Glutamatergic neuron (in vitro differentiated cells): Measurements from ENCODE around the gene RAD51B. TPM values are rescaled to one million over a fixed set of nuclear protein-coding genes. Genes with fewer than 3 reads are reported as not detected.

ENCODE experiments used
- DNase-seq: peaks from one replicate; pipeline ENCODE4 v3.0.0; 2022
- H3K27ac Mint-ChIP-seq: one replicate; pipeline ENCODE4 v1.8.0; 2020; ENCODE audit warnings: mild to moderate bottlenecking, mixed read lengths, inconsistent platforms; ENCODE audit not compliant: unreplicated experiment
- H3K27me3 Mint-ChIP-seq: one replicate; pipeline ENCODE4 v1.8.0; 2020; ENCODE audit warnings: mild to moderate bottlenecking, moderate library complexity, mixed read lengths, inconsistent platforms; ENCODE audit not compliant: unreplicated experiment
- H3K36me3 Mint-ChIP-seq: one replicate; pipeline ENCODE4 v1.8.0; 2020; ENCODE audit warnings: mild to moderate bottlenecking, mixed read lengths, inconsistent platforms; ENCODE audit not compliant: unreplicated experiment
- H3K4me1 Mint-ChIP-seq: one replicate; pipeline ENCODE4 v1.8.0; 2020; ENCODE audit warnings: mild to moderate bottlenecking, low read depth, mixed read lengths, inconsistent platforms; ENCODE audit not compliant: unreplicated experiment
- H3K4me3 Mint-ChIP-seq: one replicate; pipeline ENCODE4 v1.8.0; 2020; ENCODE audit warnings: mild to moderate bottlenecking, mixed read lengths, inconsistent platforms; ENCODE audit not compliant: unreplicated experiment
- H3K9me3 Mint-ChIP-seq: one replicate; pipeline ENCODE4 v1.8.0; 2020; ENCODE audit warnings: mild to moderate bottlenecking, moderate library complexity, mixed read lengths, inconsistent platforms; ENCODE audit not compliant: unreplicated experiment
- total RNA-seq: library from RNA; stranded (reverse); fragmentation: NEBNext Ultra II Directional; extraction: Animal tissue kit (Norgen Biotek cat#: 25700); gene quantifications from one replicate; pipeline ENCODE4 v1.2.1, GENCODE V29; 2021; ENCODE audit not compliant: unreplicated experiment
- TF ChIP-seq, protein P1 (sequence below): fragments of 200-600 bp; sonication (generic); IDR thresholded peaks from one replicate; pipeline ENCODE4 v1.5.0; 2021; ENCODE audit not compliant: partially characterized antibody, unreplicated experiment

The RAD51B gene
- total RNA-seq, 1 donor from 2014 or later, result 9.7 TPM

GRCh38 chr14:68623826-68624225 is 804.2 kb downstream of the RAD51B start:
- H3K27ac Mint-ChIP-seq, result no peak overlapping the region
- H3K4me1 Mint-ChIP-seq, result peaks cover 2% of the 10 kb centered on the region
- H3K9me3 Mint-ChIP-seq, result peaks cover 1% of the 10 kb centered on the region
- TF ChIP-seq, protein P1, sequence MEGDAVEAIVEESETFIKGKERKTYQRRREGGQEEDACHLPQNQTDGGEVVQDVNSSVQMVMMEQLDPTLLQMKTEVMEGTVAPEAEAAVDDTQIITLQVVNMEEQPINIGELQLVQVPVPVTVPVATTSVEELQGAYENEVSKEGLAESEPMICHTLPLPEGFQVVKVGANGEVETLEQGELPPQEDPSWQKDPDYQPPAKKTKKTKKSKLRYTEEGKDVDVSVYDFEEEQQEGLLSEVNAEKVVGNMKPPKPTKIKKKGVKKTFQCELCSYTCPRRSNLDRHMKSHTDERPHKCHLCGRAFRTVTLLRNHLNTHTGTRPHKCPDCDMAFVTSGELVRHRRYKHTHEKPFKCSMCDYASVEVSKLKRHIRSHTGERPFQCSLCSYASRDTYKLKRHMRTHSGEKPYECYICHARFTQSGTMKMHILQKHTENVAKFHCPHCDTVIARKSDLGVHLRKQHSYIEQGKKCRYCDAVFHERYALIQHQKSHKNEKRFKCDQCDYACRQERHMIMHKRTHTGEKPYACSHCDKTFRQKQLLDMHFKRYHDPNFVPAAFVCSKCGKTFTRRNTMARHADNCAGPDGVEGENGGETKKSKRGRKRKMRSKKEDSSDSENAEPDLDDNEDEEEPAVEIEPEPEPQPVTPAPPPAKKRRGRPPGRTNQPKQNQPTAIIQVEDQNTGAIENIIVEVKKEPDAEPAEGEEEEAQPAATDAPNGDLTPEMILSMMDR, result no peak
- peaks cover 6% of the 10 kb centered on the region for H3K36me3 Mint-ChIP-seq
- no peak for DNase-seq
- no peak overlapping the region for H3K4me3 Mint-ChIP-seq
- H3K27me3 Mint-ChIP-seq, result peaks cover 4% of the 10 kb centered on the region

DNA sequence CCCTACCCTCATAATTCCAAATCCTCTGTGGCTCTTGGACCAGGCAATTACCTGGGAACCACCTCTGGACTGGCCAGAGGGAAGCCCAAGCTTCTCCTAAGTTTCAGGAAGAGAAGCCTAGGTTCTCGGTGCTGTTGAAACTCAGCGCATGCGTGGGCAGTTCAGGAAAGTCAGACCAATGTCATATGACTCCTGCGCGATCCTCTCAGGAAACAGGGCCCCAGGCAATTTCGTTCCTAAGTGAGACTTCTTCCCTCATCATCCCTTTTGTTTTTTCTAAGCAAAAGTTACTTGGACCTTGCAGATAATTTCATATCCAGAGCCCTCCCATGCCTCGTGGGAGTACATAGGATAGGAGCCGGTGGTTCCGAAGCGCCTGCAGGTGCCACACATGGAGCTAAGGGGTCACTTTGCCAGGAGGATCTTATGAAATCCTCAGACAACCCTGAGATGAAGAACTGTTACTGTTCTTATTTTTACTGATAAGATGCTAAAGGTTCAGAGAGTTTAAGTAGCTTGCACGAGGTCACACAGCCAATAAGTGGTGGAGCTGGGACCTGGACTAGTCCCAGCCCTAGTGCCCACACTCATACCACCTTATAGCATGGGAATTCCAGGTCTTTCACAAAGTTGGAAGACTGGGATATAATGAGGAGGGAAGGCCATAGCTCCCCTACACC is 805.1 kb downstream of the RAD51B start:
- H3K9me3 Mint-ChIP-seq, result peaks cover 1% of the 10 kb centered on the region
- TF ChIP-seq, protein P1, result no peak
- DNase-seq, result no peak
- peaks cover 2% of the 10 kb centered on the region for H3K27me3 Mint-ChIP-seq
- H3K36me3 Mint-ChIP-seq, result peaks cover 5% of the 10 kb centered on the region
- no peak overlapping the region for H3K4me3 Mint-ChIP-seq
- peaks cover 2% of the 10 kb centered on the region for H3K4me1 Mint-ChIP-seq
- no peak overlapping the region for H3K27ac Mint-ChIP-seq

DNA sequence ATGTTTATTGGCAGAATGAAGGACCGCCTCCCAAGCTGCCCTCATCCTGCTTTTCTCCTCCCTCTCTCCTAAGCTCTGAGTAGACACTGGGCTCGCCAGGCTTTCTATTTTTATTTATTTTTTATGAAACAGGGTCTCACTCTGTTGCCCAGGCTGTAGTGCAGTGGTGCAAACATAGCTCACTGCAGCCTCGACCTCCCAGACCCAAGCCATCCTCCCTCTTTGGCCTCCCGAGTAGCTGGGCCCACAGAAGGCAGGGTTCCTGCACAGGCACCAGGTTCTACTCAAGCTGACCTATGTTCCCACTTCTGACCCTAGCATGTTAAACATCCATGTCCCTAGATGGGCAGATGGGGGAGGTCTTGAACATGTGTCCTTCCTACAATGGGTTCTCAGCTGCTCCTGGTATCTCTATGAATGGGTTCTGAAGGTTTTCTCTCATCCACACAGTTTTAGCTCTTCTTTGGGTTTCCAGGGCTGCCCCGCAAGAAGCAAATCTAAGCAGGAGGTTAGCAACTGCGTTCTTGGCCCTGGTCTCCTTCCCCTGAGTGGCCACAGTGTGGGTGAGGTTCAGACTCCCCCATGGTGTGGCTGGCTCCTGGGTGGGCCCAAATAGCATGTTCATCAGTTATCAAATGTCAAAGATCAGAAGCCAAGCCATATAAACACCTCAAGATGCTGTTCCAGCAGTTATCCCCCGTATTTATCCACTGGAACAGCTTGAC is 805.9 kb downstream of the RAD51B start:
- Mint-ChIP-seq H3K9me3 (peaks cover 1% of the 10 kb centered on the region), H3K27ac (no peak overlapping the region), H3K36me3 (peaks cover 5% of the 10 kb centered on the region), H3K4me1 (peaks cover 2% of the 10 kb centered on the region), H3K4me3 (no peak overlapping the region), H3K27me3 (peaks cover 2% of the 10 kb centered on the region)
- TF ChIP-seq, protein P1, result no peak
- no peak for DNase-seq

DNA sequence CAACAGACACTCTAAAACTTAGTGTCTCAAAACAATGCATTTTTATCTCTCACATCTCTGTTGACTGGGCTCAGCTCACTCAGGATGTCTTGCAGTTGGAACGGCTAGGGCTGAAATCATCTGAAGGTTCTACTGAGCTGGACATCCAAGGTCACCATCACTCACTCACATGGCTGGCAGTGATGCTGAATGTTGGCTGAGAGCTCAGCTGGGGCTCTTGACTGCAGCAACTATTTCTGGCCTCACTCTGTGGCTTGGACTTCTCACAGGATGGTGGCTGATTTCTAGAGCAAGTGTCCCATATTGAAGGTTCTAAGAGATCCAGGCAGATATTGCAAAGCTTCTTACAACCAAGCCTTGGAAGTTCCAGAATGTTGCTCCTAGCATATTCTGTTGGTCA is 806.8 kb downstream of the RAD51B start:
- no peak overlapping the region for H3K4me3 Mint-ChIP-seq
- DNase-seq, result no peak
- H3K27me3 Mint-ChIP-seq, result no peaks in the 10 kb centered on the region
- TF ChIP-seq, protein P1, result no peak
- H3K9me3 Mint-ChIP-seq, result peaks cover 1% of the 10 kb centered on the region
- peaks cover 2% of the 10 kb centered on the region for H3K4me1 Mint-ChIP-seq
- no peak overlapping the region for H3K27ac Mint-ChIP-seq
- H3K36me3 Mint-ChIP-seq, result peaks cover 5% of the 10 kb centered on the region
